Stomach (tissue), 9 donors: ENCODE measurements around the gene GTF2E1. TPM values are rescaled to one million over a fixed set of nuclear protein-coding genes. Genes with fewer than 3 reads are reported as not detected.

Experiments
- DNase-seq, 2 donors: peaks; one replicate each; pipeline versions ENCODE4 v3.0.0 to v3.0.0-alpha.2; 2013 to 2019
- H3K27ac ChIP-seq, 5 donors: fragments of 200-600 bp in 4 of 5; sonication (generic) in 4 of 5; one replicate each; pipeline ENCODE4 v1.5.1; 2013 to 2019; ENCODE audit warnings: mild to moderate bottlenecking in 1 of 5, moderate library complexity in 1 of 5
- H3K27me3 ChIP-seq, 3 donors: fragments of 200-600 bp; sonication (generic); one replicate each; pipeline ENCODE4 v1.5.1; 2017 to 2019; ENCODE audit warnings: mixed run types in 1 of 3
- H3K36me3 ChIP-seq, 4 donors: fragments of 200-600 bp; sonication (generic); 1 replicate in 3 of 4; 2 replicates in 1 of 4; pipeline ENCODE4 v1.5.1; 2016 to 2019
- H3K4me1 ChIP-seq, 4 donors: fragments of 200-600 bp; sonication (generic); one replicate each; pipeline ENCODE4 v1.5.1; 2016 to 2019
- H3K4me3 ChIP-seq, 4 donors: fragments of 200-600 bp; sonication (generic) in 3 of 4; one replicate each; pipeline ENCODE4 v1.5.1; 2016 to 2019; ENCODE audit warnings: mild to moderate bottlenecking in 1 of 4
- H3K9me3 ChIP-seq, 4 donors: fragments of 200-600 bp; sonication (generic); one replicate each; pipeline ENCODE4 v1.5.1; 2016 to 2019
- CTCF ChIP-seq, 7 experiments: fragments of 450-650 bp in 4 of 7; fragments of 200-600 bp in 3 of 7; sonication (generic) in 3 of 7; IDR thresholded peaks; one replicate each; pipeline ENCODE4 v1.5.1; 2016 to 2019; ENCODE audit warnings: antibody characterized with exemption in 7 of 7, control low read depth in 2 of 7, mild to moderate bottlenecking in 1 of 7
- EP300 ChIP-seq: sonication (generic); formaldehyde crosslinking; IDR thresholded peaks from one replicate; pipeline ENCODE4 v1.6.1; 2017; ENCODE audit warnings: antibody characterized with exemption
- POLR2A ChIP-seq, 4 donors: fragments of 450-650 bp; IDR thresholded peaks; one replicate each; pipeline ENCODE4 v1.6.1; 2016; ENCODE audit warnings: antibody characterized with exemption in 4 of 4, control low read depth in 2 of 4, mild to moderate bottlenecking in 1 of 4, moderate library complexity in 1 of 4
- POLR2AphosphoS5 ChIP-seq, 3 donors: sonication (generic); formaldehyde crosslinking; IDR thresholded peaks; one replicate each; pipeline ENCODE4 v1.6.1; 2016; ENCODE audit warnings: antibody characterized with exemption in 3 of 3
- WGBS, 5 donors: extraction: QIAGEN DNeasy Blood & Tissue Kit in 3 of 5; methylation state at CpG; one replicate each; pipeline versions ENCODE4 v1.1.5 to v1.1.7; 2013 to 2018; 5-methylcytosine and 5-hydroxymethylcytosine counted together
- intact Hi-C: fragments of 100-400 bp; cut with DNase I; formaldehyde crosslinking; loops from one replicate; pipeline ENCODE4 v1.15.1; 2023; ENCODE audit warnings: low total_unique reads
- polyA plus RNA-seq, 3 donors: library from polyadenylated mRNA; stranded (reverse); fragments of 200-250 nt; gene quantifications; one replicate each; pipeline ENCODE4 v1.2.3, GENCODE V29; 2013
- total RNA-seq, 5 donors: library from RNA; depleted of rRNA; stranded (reverse); fragments of >200 nt; gene quantifications; one replicate each; pipeline versions ENCODE4 v1.1.0 to v1.2.3, GENCODE V29; 2014 to 2016
- donor health status: healthy with polysubstance abuse.
- donor health status: Bipolar disorder and iron deficiency.
- donor health status: healthy.

Gene GTF2E1
- total and polyA plus RNA-seq, 8 donors = 4.0 to 66.0 (median 9.3) TPM

- TF ChIP-seq EP300 = no peak
- TF ChIP-seq POLR2A (IDR thresholded peaks at IDR 0.05) = no peak
- TF ChIP-seq CTCF (IDR thresholded peaks at IDR 0.05) = no peak
- TF ChIP-seq POLR2AphosphoS5 (IDR thresholded peaks at IDR 0.05) = no peak
- intact Hi-C loops = no loop called here
- Histone ChIP-seq H3K4me1 (peaks cover 0 to 40% (median 13%) of the 10 kb centered on the region in 4 donors), H3K27me3 (no peaks in the 10 kb centered on the region), H3K27ac (no peak overlapping the region), H3K9me3 (no peaks in the 10 kb centered on the region), H3K4me3 (no peak overlapping the region), H3K36me3 (no peaks in the 10 kb centered on the region)
- no peak for DNase-seq
Measured at GRCh38 chr3:120764206-120764605, 21.7 kb downstream of the GTF2E1 start.

- no peak overlapping the region for H3K27ac ChIP-seq
- TF ChIP-seq POLR2A (IDR thresholded peaks at IDR 0.05) = no peak
- TF ChIP-seq EP300 = no peak
- no peak for TF ChIP-seq CTCF (IDR thresholded peaks at IDR 0.05)
Measured at GRCh38 chr3:120765830-120766493, 23.4 kb downstream of the GTF2E1 start.

GRCh38 chr3:120766576-120766975 lies 24.0 kb downstream of the GTF2E1 start:
- 58 to 89% (median 87%) methylated on average over 3 of the region's 3 CpGs for WGBS, 5 donors
- Histone ChIP-seq H3K27me3 (no peaks in the 10 kb centered on the region), H3K4me3 (no peak overlapping the region), H3K27ac (no peak overlapping the region), H3K4me1 (peaks cover 0 to 43% (median 13%) of the 10 kb centered on the region in 4 donors), H3K36me3 (peaks cover 0 to 11% (median 10%) of the 10 kb centered on the region in 4 donors), H3K9me3 (no peaks in the 10 kb centered on the region)
- DNase-seq = no peak
- intact Hi-C loops = no loop called here
- no peak for TF ChIP-seq CTCF (IDR thresholded peaks at IDR 0.05)

More at GRCh38 chr3:120765830-120766493, 23.4 kb downstream of the GTF2E1 start:
- Histone ChIP-seq H3K27me3 (no peaks in the 10 kb centered on the region), H3K36me3 (peaks cover 0 to 5% (median 4%) of the 10 kb centered on the region in 4 donors), H3K4me3 (no peak overlapping the region), H3K9me3 (no peaks in the 10 kb centered on the region), H3K4me1 (peaks cover 0 to 43% (median 13%) of the 10 kb centered on the region in 4 donors)
- no peak for DNase-seq
- intact Hi-C loops = no loop called here

- no peak for DNase-seq
- no peak overlapping the region for H3K4me3 ChIP-seq
- peaks cover 0 to 16% (median 13%) of the 10 kb centered on the region in 4 donors for H3K36me3 ChIP-seq
- 48 to 70% (median 55%) methylated on average over 1 of the region's 1 CpG for WGBS, 5 donors
- peak overlapping the region in 1 of 5 donors; percentile 39 for H3K27ac ChIP-seq
- no peak for TF ChIP-seq EP300
- TF ChIP-seq POLR2AphosphoS5 (IDR thresholded peaks at IDR 0.05) = no peak
- no peak for TF ChIP-seq POLR2A (IDR thresholded peaks at IDR 0.05)
- TF ChIP-seq CTCF (IDR thresholded peaks at IDR 0.05) = no peak
- H3K27me3 ChIP-seq = no peaks in the 10 kb centered on the region
- no peaks in the 10 kb centered on the region for H3K9me3 ChIP-seq
- intact Hi-C loops = no loop called here
- H3K4me1 ChIP-seq = peaks cover 0 to 43% (median 13%) of the 10 kb centered on the region in 4 donors
Measured at GRCh38 chr3:120767106-120767505, 24.6 kb downstream of the GTF2E1 start.
